HepG2 (cell line): Measurements from ENCODE around the gene MYH9. TPM values are rescaled to one million over a fixed set of nuclear protein-coding genes. Genes with fewer than 3 reads are reported as not detected.
A peak's percentile ranks its signal among the peaks of the same experiment; 100 is the strongest.

Experiments used
- ATAC-seq: fragments of 200-7000 bp; cut with Tn5 transposase; 3 replicates; pipeline ENCODE4 v1.9.1; 2020; ENCODE audit warnings: mild to moderate bottlenecking, moderate library complexity
- BruUV-seq: library from RNA; stranded (reverse); fragments of 400-500 nt; replicated peaks from 2 replicates; lab custom pipeline; 2021; lab: Mats Ljungman, UMichigan
- CTCF ChIA-PET: fragments of 300-600 bp; formaldehyde crosslinking; extraction: SDS; loops from one replicate; lab custom pipeline; 2021; ENCODE audit warnings: low total read pairs, inconsistent platforms, low intra/inter-chr PET ratio; lab: Yijun Ruan, JAX
- POLR2A ChIA-PET: fragments of 350-600 bp; sonication (Branson Sonifier 250); formaldehyde crosslinking; loops from one replicate; lab custom pipeline; 2020; ENCODE audit warnings: antibody characterized with exemption, inconsistent platforms; lab: Yijun Ruan, JAX
- DNase-seq: peaks from one replicate; pipeline ENCODE4 v3.0.0-alpha.2; 2015; ENCODE audit warnings: low spot score
- FAIRE-seq: peaks from 3 replicates; lab custom pipeline; 2011; peaks lifted over from hg19 to GRCh38; lab: Jason Lieb, UNC
- H2AFZ ChIP-seq: one replicate; pipeline ENCODE4 v1.6.1; 2011; ENCODE audit warnings: low read length, inconsistent platforms
- H3K27ac ChIP-seq: fragments of 300-600 bp; 3 replicates; pipeline ENCODE4 v1.8.0; 2011; ENCODE audit warnings: mixed run types, mild to moderate bottlenecking, mixed read lengths, low read length, inconsistent platforms; ENCODE audit not compliant: insufficient read depth; ENCODE audit errors: extremely low read length
- H3K27me3 ChIP-seq, 2 experiments: fragments of 200-600 bp in 1 of 2; 2 replicates in 1 of 2; 3 replicates in 1 of 2; pipeline versions ENCODE4 v1.6.0 to v1.8.0; 2011; ENCODE audit warnings: low read length in 2 of 2, mild to moderate bottlenecking in 2 of 2, moderate library complexity in 2 of 2, inconsistent platforms in 1 of 2; ENCODE audit not compliant: insufficient read depth in 2 of 2, control insufficient read depth in 1 of 2
- H3K36me3 ChIP-seq, 2 experiments: fragments of 200-600 bp in 1 of 2; replicated peaks in 1 of 2; 2 replicates in 1 of 2; 3 replicates in 1 of 2; pipeline versions ENCODE4 v1.5.1 to v1.8.0; 2011; ENCODE audit warnings: low read length in 2 of 2, inconsistent platforms in 1 of 2; ENCODE audit not compliant: insufficient read depth in 2 of 2, control insufficient read depth in 1 of 2
- H3K4me1 ChIP-seq: 2 replicates; pipeline ENCODE4 v1.5.1; 2012; ENCODE audit warnings: low read length, inconsistent platforms; ENCODE audit not compliant: insufficient read depth
- H3K4me2 ChIP-seq: 2 replicates; pipeline ENCODE4 v1.6.0; 2011; ENCODE audit warnings: low read depth, low read length, inconsistent platforms
- H3K4me3 ChIP-seq, 3 experiments: fragments of 200-600 bp in 1 of 3; sonication (generic), shearing (Covaris generic) in 1 of 3; replicated peaks in 1 of 3; 2 replicates each; pipeline ENCODE4 v1.5.1; 2011 to 2016; ENCODE audit warnings: low read length in 3 of 3, inconsistent platforms in 2 of 3, low read depth in 2 of 3, mild to moderate bottlenecking in 2 of 3, control low read depth in 1 of 3, mixed read lengths in 1 of 3; ENCODE audit not compliant: insufficient read depth in 1 of 3
- H3K79me2 ChIP-seq: one replicate; pipeline ENCODE4 v1.6.1; 2011; ENCODE audit warnings: low read length, inconsistent platforms; ENCODE audit not compliant: insufficient read depth
- H3K9ac ChIP-seq: 2 replicates; pipeline ENCODE4 v1.6.0; 2011; ENCODE audit warnings: mild to moderate bottlenecking, low read depth, low read length, inconsistent platforms; ENCODE audit not compliant: insufficient read depth
- H3K9me3 ChIP-seq: 2 replicates; pipeline ENCODE4 v1.5.1; 2012; ENCODE audit warnings: mild to moderate bottlenecking, low read length
- H4K20me1 ChIP-seq: 2 replicates; pipeline ENCODE4 v1.6.0; 2011; ENCODE audit warnings: inconsistent platforms, mild to moderate bottlenecking, low read length, moderate library complexity; ENCODE audit not compliant: insufficient read depth
- GFI1 ChIP-seq: sonication (generic); formaldehyde crosslinking; IDR thresholded peaks from 2 replicates; pipeline ENCODE4 v1.5.0; 2020; ENCODE audit warnings: missing genetic modification reagents, mild to moderate bottlenecking, borderline replicate concordance
- GMEB2 ChIP-seq: IDR thresholded peaks from 2 replicates; pipeline ENCODE4 v1.6.1; 2016; ENCODE audit warnings: missing biosample characterization, missing genetic modification reagents, low read depth
- GPN1 ChIP-seq: sonication (generic); formaldehyde crosslinking; IDR thresholded peaks from 2 replicates; pipeline ENCODE4 v1.5.1; 2020; ENCODE audit warnings: missing genetic modification reagents, borderline replicate concordance
- HOXA3 ChIP-seq: sonication (generic); formaldehyde crosslinking; IDR thresholded peaks from 2 replicates; pipeline ENCODE4 v1.5.0; 2020; ENCODE audit warnings: missing genetic modification reagents
- KLF13 ChIP-seq: sonication (generic); formaldehyde crosslinking; IDR thresholded peaks from 2 replicates; pipeline ENCODE4 v1.4.0; 2020; ENCODE audit warnings: mild to moderate bottlenecking, missing genetic modification reagents
- LBX2 ChIP-seq: sonication (generic); formaldehyde crosslinking; IDR thresholded peaks from 2 replicates; pipeline ENCODE4 v1.5.0; 2020; ENCODE audit warnings: missing genetic modification reagents, mild to moderate bottlenecking, borderline replicate concordance
- POLR2A ChIP-seq, 2 experiments: IDR thresholded peaks; 2 replicates each; pipeline ENCODE4 v1.6.1; 2011; ENCODE audit warnings: low read depth in 2 of 2, low read length in 2 of 2, mild to moderate bottlenecking in 1 of 2, moderate library complexity in 1 of 2; ENCODE audit not compliant: insufficient read depth in 1 of 2
- SNAPC5 ChIP-seq: sonication (generic); formaldehyde crosslinking; IDR thresholded peaks from 2 replicates; pipeline ENCODE4 v1.8.1; 2023; ENCODE audit warnings: mild to moderate bottlenecking, missing genetic modification reagents, borderline replicate concordance
- TOE1 ChIP-seq: sonication (generic); formaldehyde crosslinking; IDR thresholded peaks from 2 replicates; pipeline ENCODE4 v1.4.0; 2020; ENCODE audit warnings: mild to moderate bottlenecking, missing genetic modification reagents
- ZFAT ChIP-seq: sonication (generic); formaldehyde crosslinking; conservative IDR thresholded peaks from 2 replicates; pipeline ENCODE4 v1.8.1; 2023; ENCODE audit warnings: missing genetic modification reagents, inconsistent platforms
- ZNF263 ChIP-seq: sonication (generic); formaldehyde crosslinking; IDR thresholded peaks from 2 replicates; pipeline ENCODE4 v1.4.0; 2020; ENCODE audit warnings: missing genetic modification reagents
- ZNF30 ChIP-seq: sonication (generic); formaldehyde crosslinking; IDR thresholded peaks from 2 replicates; pipeline ENCODE4 v1.5.0; 2020; ENCODE audit warnings: mild to moderate bottlenecking, missing genetic modification reagents
- ZNF772 ChIP-seq: sonication (generic); formaldehyde crosslinking; IDR thresholded peaks from 2 replicates; pipeline ENCODE4 v1.5.0; 2020; ENCODE audit warnings: mild to moderate bottlenecking, missing genetic modification reagents
- ZNF784 ChIP-seq: sonication (generic); formaldehyde crosslinking; IDR thresholded peaks from 2 replicates; pipeline ENCODE4 v1.5.1; 2020; ENCODE audit warnings: missing genetic modification reagents, mild to moderate bottlenecking, borderline replicate concordance
- WGBS: methylation state at CpG from one replicate; pipeline ENCODE4 v1.1.6; 2017; ENCODE audit warnings: low lambda C conversion rate; 5-methylcytosine and 5-hydroxymethylcytosine counted together
- in situ Hi-C: cut with HindIII; loops from 2 replicates; pipeline ENCODE4 v1.10.0; 2017; ENCODE audit warnings: low pct_unique_long_range_greater_than_20kb; ENCODE audit not compliant: extremely low pct_ligation_motif_present
- intact Hi-C: fragments of 100-400 bp; cut with micrococcal nuclease; formaldehyde crosslinking; loops from one replicate; pipeline ENCODE4 v1.10.0; 2022; ENCODE audit not compliant: unreplicated experiment
- polyA plus RNA-seq, 8 experiments: library from polyadenylated mRNA; depleted of rRNA in 3 of 8; stranded (reverse) in 7 of 8; unstranded in 1 of 8; fragments of >200 nt; fragmentation: Illumina TruSeq in 4 of 8; extraction: Trizol in 4 of 8; gene quantifications; 2 replicates each; pipeline versions ENCODE4 v1.2.1 to v1.2.3, GENCODE V29; 2011 to 2016; ENCODE audit warnings: low read depth in 4 of 8, missing spikeins in 1 of 8, mixed read lengths in 1 of 8; ENCODE audit not compliant: insufficient read depth in 1 of 8
- total RNA-seq, 5 experiments: library from RNA; depleted of rRNA; stranded (reverse); fragments of >200 nt; fragmentation: Illumina TruSeq; extraction: Trizol; gene quantifications; 2 replicates each; pipeline ENCODE4 v1.2.3, GENCODE V29; 2016; ENCODE audit warnings: low read depth in 1 of 5
- TF ChIP-seq, protein P1 (sequence below): sonication (generic); formaldehyde crosslinking; IDR thresholded peaks from 2 replicates; pipeline ENCODE4 v1.5.0; 2020; ENCODE audit warnings: mild to moderate bottlenecking, missing genetic modification reagents
- TF ChIP-seq, protein P2 (sequence below): sonication (generic); formaldehyde crosslinking; IDR thresholded peaks from 2 replicates; pipeline ENCODE4 v1.8.1; 2022; ENCODE audit warnings: low read depth, mild to moderate bottlenecking, missing genetic modification reagents

The MYH9 gene
- total and polyA plus RNA-seq, 2 of the 13 experiments (the other 11 are each of a cell fraction or from before 2014, with no cell fraction given), result 50.7 to 98.5 TPM

DNA sequence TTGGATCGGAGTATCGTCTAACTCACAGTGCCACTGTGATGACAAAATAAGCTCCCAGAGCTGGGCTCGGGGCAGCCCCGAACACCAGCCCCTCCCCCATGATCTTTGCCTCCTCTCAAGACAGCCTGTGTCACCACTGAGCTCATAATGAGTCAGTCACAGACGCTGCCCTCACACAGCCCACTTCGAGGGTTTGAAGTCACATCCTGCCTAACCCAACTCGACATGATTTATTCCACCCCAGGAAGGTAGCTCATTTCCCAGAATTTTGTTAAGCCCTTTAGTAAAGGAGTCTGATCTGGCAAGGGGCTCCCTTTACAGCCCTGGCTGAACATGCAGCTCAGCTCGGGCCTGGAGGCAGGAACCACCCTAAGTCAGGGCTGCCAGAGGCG is 22.8 kb downstream of the MYH9 start:
- Histone ChIP-seq H4K20me1 (peaks cover 47% of the 10 kb centered on the region; the same call in 1 of the 2 replicates), H3K79me2 (peaks cover 96% of the 10 kb centered on the region), H3K4me2 (peak overlapping the region; percentile 56; the same call in 1 of the 2 replicates), H3K9me3 (no peaks in the 10 kb centered on the region), H3K27ac (peak overlapping the region; percentile 76), H3K36me3 (peaks cover 4 to 8% of the 10 kb centered on the region in 2 experiments; a peak in 3 of 5 replicates), H3K9ac (0 out of 2 replicates have a peak overlapping the region, but pooled peaks have one; percentile 10), H2AFZ (no peak overlapping the region), H3K4me1 (peaks cover 100% of the 10 kb centered on the region), H3K27me3 (no peaks in the 10 kb centered on the region), H3K4me3 (no peak overlapping the region)
- DNase-seq (no peak), FAIRE-seq (no peak), ATAC-seq (no peak)
- in situ Hi-C loops, result no loop called here
- ChIA-PET POLR2A (interaction anchor here (0.6 to 9.4 kb wide), 9 partner anchors 10 to 87 kb away, joined by 3 to 97 read pairs (median 6); partner anchors contain the start of gene MYH9), CTCF (no interaction called here)
- BruUV-seq, result no TSS peak
- intact Hi-C loops, result loop anchor here (2.0 kb wide), 1 partner anchor 14 kb away; no protein-coding TSS in a partner anchor
- 21% methylated on average over 9 of the region's 9 CpGs for WGBS
- TF ChIP-seq ZNF263 (CRISPR knock-in tag) (no peak), ZFAT (CRISPR knock-in tag) (no peak), KLF13 (no peak), POLR2A (IDR thresholded peaks at IDR 0.05; ENCODE audit: insufficient read depth in 1 of 2, low read depth in 2 of 2, low read length in 2 of 2) (no peak), SNAPC5 (CRISPR knock-in tag) (no peak), LBX2 (CRISPR knock-in tag) (no peak), GMEB2 (CRISPR knock-in tag) (no peak), ZNF784 (CRISPR knock-in tag) (no peak), GFI1 (CRISPR knock-in tag) (no peak), GPN1 (CRISPR knock-in tag) (no peak), HOXA3 (CRISPR knock-in tag) (peak; percentile 89), ZNF772 (no peak), ZNF30 (CRISPR knock-in tag) (no peak), TOE1 (CRISPR knock-in tag) (no peak)
- TF ChIP-seq, protein P1, sequence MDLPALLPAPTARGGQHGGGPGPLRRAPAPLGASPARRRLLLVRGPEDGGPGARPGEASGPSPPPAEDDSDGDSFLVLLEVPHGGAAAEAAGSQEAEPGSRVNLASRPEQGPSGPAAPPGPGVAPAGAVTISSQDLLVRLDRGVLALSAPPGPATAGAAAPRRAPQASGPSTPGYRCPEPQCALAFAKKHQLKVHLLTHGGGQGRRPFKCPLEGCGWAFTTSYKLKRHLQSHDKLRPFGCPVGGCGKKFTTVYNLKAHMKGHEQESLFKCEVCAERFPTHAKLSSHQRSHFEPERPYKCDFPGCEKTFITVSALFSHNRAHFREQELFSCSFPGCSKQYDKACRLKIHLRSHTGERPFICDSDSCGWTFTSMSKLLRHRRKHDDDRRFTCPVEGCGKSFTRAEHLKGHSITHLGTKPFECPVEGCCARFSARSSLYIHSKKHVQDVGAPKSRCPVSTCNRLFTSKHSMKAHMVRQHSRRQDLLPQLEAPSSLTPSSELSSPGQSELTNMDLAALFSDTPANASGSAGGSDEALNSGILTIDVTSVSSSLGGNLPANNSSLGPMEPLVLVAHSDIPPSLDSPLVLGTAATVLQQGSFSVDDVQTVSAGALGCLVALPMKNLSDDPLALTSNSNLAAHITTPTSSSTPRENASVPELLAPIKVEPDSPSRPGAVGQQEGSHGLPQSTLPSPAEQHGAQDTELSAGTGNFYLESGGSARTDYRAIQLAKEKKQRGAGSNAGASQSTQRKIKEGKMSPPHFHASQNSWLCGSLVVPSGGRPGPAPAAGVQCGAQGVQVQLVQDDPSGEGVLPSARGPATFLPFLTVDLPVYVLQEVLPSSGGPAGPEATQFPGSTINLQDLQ (CRISPR knock-in tag), result no peak
- TF ChIP-seq, protein P2, sequence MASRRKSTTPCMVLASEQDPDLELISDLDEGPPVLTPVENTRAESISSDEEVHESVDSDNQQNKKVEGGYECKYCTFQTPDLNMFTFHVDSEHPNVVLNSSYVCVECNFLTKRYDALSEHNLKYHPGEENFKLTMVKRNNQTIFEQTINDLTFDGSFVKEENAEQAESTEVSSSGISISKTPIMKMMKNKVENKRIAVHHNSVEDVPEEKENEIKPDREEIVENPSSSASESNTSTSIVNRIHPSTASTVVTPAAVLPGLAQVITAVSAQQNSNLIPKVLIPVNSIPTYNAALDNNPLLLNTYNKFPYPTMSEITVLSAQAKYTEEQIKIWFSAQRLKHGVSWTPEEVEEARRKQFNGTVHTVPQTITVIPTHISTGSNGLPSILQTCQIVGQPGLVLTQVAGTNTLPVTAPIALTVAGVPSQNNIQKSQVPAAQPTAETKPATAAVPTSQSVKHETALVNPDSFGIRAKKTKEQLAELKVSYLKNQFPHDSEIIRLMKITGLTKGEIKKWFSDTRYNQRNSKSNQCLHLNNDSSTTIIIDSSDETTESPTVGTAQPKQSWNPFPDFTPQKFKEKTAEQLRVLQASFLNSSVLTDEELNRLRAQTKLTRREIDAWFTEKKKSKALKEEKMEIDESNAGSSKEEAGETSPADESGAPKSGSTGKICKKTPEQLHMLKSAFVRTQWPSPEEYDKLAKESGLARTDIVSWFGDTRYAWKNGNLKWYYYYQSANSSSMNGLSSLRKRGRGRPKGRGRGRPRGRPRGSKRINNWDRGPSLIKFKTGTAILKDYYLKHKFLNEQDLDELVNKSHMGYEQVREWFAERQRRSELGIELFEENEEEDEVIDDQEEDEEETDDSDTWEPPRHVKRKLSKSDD, result peak; percentile 42; the same call in 1 of the 2 replicates
